Measurements from ENCODE around the gene TULP4.
"Not testable (repeated sequence)": the region's sequence is repeated elsewhere in the genome, so short reads cannot be mapped to it uniquely, and the experiment has no call there.

TULP4 gene

GRCh38 chr6:158387036-158387435, 74.8 kb downstream of the TULP4 start:
- no peak for TF ChIP-seq CTCF (conservative IDR thresholded peaks at IDR 0.05; ENCODE audit: low read depth)
- ChIA-PET CTCF (no interaction called here), POLR2A (ENCODE audit: low non-redundant PET) (no interaction called here)
- H3K27ac ChIP-seq: no peak overlapping the region
- DNase-seq (ENCODE audit: low spot score): no peak

- CTCF ChIA-PET: interaction anchor here (0.5 kb wide), 1 partner anchor 31 kb away, joined by 4 read pairs; no protein-coding TSS in a partner anchor
- no peak overlapping the region for H3K27ac ChIP-seq
- TF ChIP-seq CTCF (conservative IDR thresholded peaks at IDR 0.05; ENCODE audit: low read depth): no peak
- no peak for DNase-seq (ENCODE audit: low spot score)
- POLR2A ChIA-PET (ENCODE audit: low non-redundant PET): no interaction called here
Observed at GRCh38 chr6:158387578-158387977, 75.3 kb downstream of the TULP4 start.

GRCh38 chr6:158388727-158389126, 76.5 kb downstream of the TULP4 start:
- no peak for TF ChIP-seq CTCF (conservative IDR thresholded peaks at IDR 0.05; ENCODE audit: low read depth)
- DNase-seq (ENCODE audit: low spot score): no peak
- H3K27ac ChIP-seq: no peak overlapping the region
- ChIA-PET CTCF (interaction anchor here (0.7 kb wide), 1 partner anchor 15 kb away, joined by 3 read pairs; no protein-coding TSS in a partner anchor), POLR2A (ENCODE audit: low non-redundant PET) (no interaction called here)

- POLR2A ChIA-PET (ENCODE audit: low non-redundant PET): no interaction called here
- CTCF ChIA-PET: interaction anchor here (0.7 kb wide), 1 partner anchor 14 kb away, joined by 3 read pairs; no protein-coding TSS in a partner anchor
- no peak overlapping the region for H3K27ac ChIP-seq
- no peak for DNase-seq (ENCODE audit: low spot score)
- TF ChIP-seq CTCF (conservative IDR thresholded peaks at IDR 0.05; ENCODE audit: low read depth): no peak
Observed at GRCh38 chr6:158389193-158389919, 77.1 kb downstream of the TULP4 start.

GRCh38 chr6:158391276-158391675, 79.0 kb downstream of the TULP4 start:
- TF ChIP-seq CTCF (conservative IDR thresholded peaks at IDR 0.05; ENCODE audit: low read depth): no peak
- DNase-seq (ENCODE audit: low spot score): no peak
- POLR2A ChIA-PET (ENCODE audit: low non-redundant PET): no interaction called here

GRCh38 chr6:158391977-158392376, 79.7 kb downstream of the TULP4 start:
- POLR2A ChIA-PET (ENCODE audit: low non-redundant PET); DNase-seq (ENCODE audit: low spot score); CTCF ChIA-PET; H3K27ac ChIP-seq: not testable (repeated sequence)

More at GRCh38 chr6:158391276-158391675, 79.0 kb downstream of the TULP4 start:
- H3K27ac ChIP-seq: no peak overlapping the region
- CTCF ChIA-PET: interaction anchor here (0.6 kb wide), 1 partner anchor 1305 kb away, joined by 3 read pairs; no protein-coding TSS in a partner anchor

- no peak overlapping the region for H3K27ac ChIP-seq
- CTCF ChIA-PET: interaction anchor here (0.6 kb wide), 1 partner anchor 1826 kb away, joined by 3 read pairs; no protein-coding TSS in a partner anchor
- DNase-seq (ENCODE audit: low spot score): no peak
- POLR2A ChIA-PET (ENCODE audit: low non-redundant PET): no interaction called here
- TF ChIP-seq CTCF (conservative IDR thresholded peaks at IDR 0.05; ENCODE audit: low read depth): no peak
Observed at GRCh38 chr6:158396136-158396535, 83.9 kb downstream of the TULP4 start.
